Measurements from ENCODE around the gene SOX13. TPM values are rescaled to one million over a fixed set of nuclear protein-coding genes. Genes with fewer than 3 reads are reported as not detected.
A peak's percentile ranks its signal among the peaks of the same experiment; 100 is the strongest.
"Not testable (repeated sequence)": the region's sequence is repeated elsewhere in the genome, so short reads cannot be mapped to it uniquely, and the experiment has no call there.

Gene SOX13
- total RNA-seq, 1 experiment from 2014 or later, result not detected

GRCh38 chr1:204081791-204082513 is 9.0 kb downstream of the SOX13 start:
- DNase-seq (ENCODE audit: low spot score), result no peak
- in situ Hi-C loops (cut with HindIII; ENCODE audit: low sequenced_read_pairs), result no loop called here

- in situ Hi-C loops (cut with HindIII; ENCODE audit: low sequenced_read_pairs), result no loop called here
- no peak for DNase-seq (ENCODE audit: low spot score)
These were observed 10.6 kb downstream of the SOX13 start for GRCh38 chr1:204083491-204083890.

- in situ Hi-C loops (cut with HindIII; ENCODE audit: low sequenced_read_pairs), result no loop called here
- peak; percentile 97 for DNase-seq (ENCODE audit: low spot score)
These were observed 11.4 kb downstream of the SOX13 start for GRCh38 chr1:204084247-204084772.

- in situ Hi-C loops (cut with HindIII; ENCODE audit: low sequenced_read_pairs), result no loop called here
- DNase-seq (ENCODE audit: low spot score), result no peak
These were observed 13.0 kb downstream of the SOX13 start for GRCh38 chr1:204085876-204086275.

- in situ Hi-C loops (cut with HindIII; ENCODE audit: low sequenced_read_pairs), result no loop called here
- no peak for DNase-seq (ENCODE audit: low spot score)
These were observed 14.4 kb downstream of the SOX13 start for GRCh38 chr1:204087181-204087892.

- DNase-seq (ENCODE audit: low spot score), result peak; percentile 29
- in situ Hi-C loops (cut with HindIII; ENCODE audit: low sequenced_read_pairs), result no loop called here
These were observed 15.1 kb downstream of the SOX13 start for GRCh38 chr1:204087893-204088528.

- DNase-seq (ENCODE audit: low spot score), result no peak
- in situ Hi-C loops (cut with HindIII; ENCODE audit: low sequenced_read_pairs), result no loop called here
These were observed 15.7 kb downstream of the SOX13 start for GRCh38 chr1:204088596-204088995.

GRCh38 chr1:204089044-204089751 is 16.3 kb downstream of the SOX13 start:
- DNase-seq (ENCODE audit: low spot score), result peak; percentile 29
- in situ Hi-C loops (cut with HindIII; ENCODE audit: low sequenced_read_pairs), result no loop called here

- DNase-seq (ENCODE audit: low spot score); in situ Hi-C loops (cut with HindIII; ENCODE audit: low sequenced_read_pairs): not testable (repeated sequence)
These were observed 17.2 kb downstream of the SOX13 start for GRCh38 chr1:204090132-204090531.

- DNase-seq (ENCODE audit: low spot score), result no peak
- in situ Hi-C loops (cut with HindIII; ENCODE audit: low sequenced_read_pairs), result no loop called here
These were observed 18.2 kb downstream of the SOX13 start for GRCh38 chr1:204091066-204091465.

- DNase-seq (ENCODE audit: low spot score), result no peak
- in situ Hi-C loops (cut with HindIII; ENCODE audit: low sequenced_read_pairs), result no loop called here
These were observed 18.9 kb downstream of the SOX13 start for GRCh38 chr1:204091787-204092312.

GRCh38 chr1:204092632-204093420 is 19.9 kb downstream of the SOX13 start:
- DNase-seq (ENCODE audit: low spot score), result no peak
- in situ Hi-C loops (cut with HindIII; ENCODE audit: low sequenced_read_pairs), result no loop called here

GRCh38 chr1:204093421-204093717 is 20.5 kb downstream of the SOX13 start:
- no peak for DNase-seq (ENCODE audit: low spot score)
- in situ Hi-C loops (cut with HindIII; ENCODE audit: low sequenced_read_pairs), result no loop called here

- in situ Hi-C loops (cut with HindIII; ENCODE audit: low sequenced_read_pairs), result no loop called here
These were observed 20.9 kb downstream of the SOX13 start for GRCh38 chr1:204093781-204094180.

GRCh38 chr1:204094313-204094729 is 21.4 kb downstream of the SOX13 start:
- in situ Hi-C loops (cut with HindIII; ENCODE audit: low sequenced_read_pairs), result no loop called here
- no peak for DNase-seq (ENCODE audit: low spot score)

More at GRCh38 chr1:204093781-204094180, 20.9 kb downstream of the SOX13 start:
- DNase-seq (ENCODE audit: low spot score), result no peak

GRCh38 chr1:204094856-204095634 is 22.1 kb downstream of the SOX13 start:
- in situ Hi-C loops (cut with HindIII; ENCODE audit: low sequenced_read_pairs), result no loop called here
- DNase-seq (ENCODE audit: low spot score), result no peak

- no peak for DNase-seq (ENCODE audit: low spot score)
- in situ Hi-C loops (cut with HindIII; ENCODE audit: low sequenced_read_pairs), result no loop called here
These were observed 24.0 kb downstream of the SOX13 start for GRCh38 chr1:204096931-204097330.

- no peak for DNase-seq (ENCODE audit: low spot score)
- in situ Hi-C loops (cut with HindIII; ENCODE audit: low sequenced_read_pairs), result no loop called here
These were observed 25.8 kb downstream of the SOX13 start for GRCh38 chr1:204098683-204099082.
